SIG-M5 (cell line): ENCODE data around the gene THADA.
A peak's percentile ranks its signal among the peaks of the same experiment; 100 is the strongest.

Experiments
- DNase-seq: peaks from one replicate; lab custom pipeline; 2025; lab: John Stamatoyannopoulos, UW

Gene THADA

GRCh38 chr2:43438858-43439655 is 156.8 kb downstream of the THADA start:
- DNase-seq, result no peak

DNA sequence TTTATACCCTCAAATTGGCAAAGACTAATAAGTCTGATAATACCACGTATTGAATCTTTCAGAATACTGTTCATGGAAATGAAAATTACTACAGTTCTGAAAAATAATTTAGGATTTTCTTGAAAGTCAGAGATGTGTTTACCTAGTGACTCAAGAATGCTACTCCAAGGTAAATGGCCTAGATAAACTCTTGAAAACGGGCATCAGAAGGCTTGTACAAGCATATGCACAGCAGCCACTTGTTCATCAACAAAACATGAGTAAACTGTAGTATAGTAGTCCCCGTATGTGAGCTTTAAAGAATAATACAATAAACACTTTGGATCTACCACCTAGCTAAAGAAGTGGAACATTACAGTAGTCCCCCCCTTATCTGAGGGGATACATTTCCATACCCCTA is 157.5 kb downstream of the THADA start:
- no peak for DNase-seq

DNA sequence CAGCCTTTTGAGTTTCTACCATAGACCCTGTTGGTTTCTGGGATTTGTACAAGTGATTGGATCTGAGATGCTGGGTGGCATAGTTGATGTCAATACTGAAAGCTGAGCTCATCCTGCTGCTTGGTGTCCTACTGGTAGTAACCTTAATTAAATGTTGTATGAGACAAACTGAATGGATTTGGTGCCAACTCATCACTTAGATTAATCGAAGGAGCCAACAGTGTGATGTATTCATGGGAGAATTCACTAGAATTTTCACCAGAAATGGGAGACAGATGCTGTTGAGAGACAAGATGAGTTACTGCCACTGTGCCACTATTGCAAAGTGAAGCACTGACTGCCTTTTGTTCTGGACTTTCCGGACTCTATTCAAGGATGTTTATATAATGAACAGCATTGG is 158.5 kb downstream of the THADA start:
- no peak for DNase-seq

GRCh38 chr2:43436431-43436830 is 159.4 kb downstream of the THADA start:
- no peak for DNase-seq

DNA sequence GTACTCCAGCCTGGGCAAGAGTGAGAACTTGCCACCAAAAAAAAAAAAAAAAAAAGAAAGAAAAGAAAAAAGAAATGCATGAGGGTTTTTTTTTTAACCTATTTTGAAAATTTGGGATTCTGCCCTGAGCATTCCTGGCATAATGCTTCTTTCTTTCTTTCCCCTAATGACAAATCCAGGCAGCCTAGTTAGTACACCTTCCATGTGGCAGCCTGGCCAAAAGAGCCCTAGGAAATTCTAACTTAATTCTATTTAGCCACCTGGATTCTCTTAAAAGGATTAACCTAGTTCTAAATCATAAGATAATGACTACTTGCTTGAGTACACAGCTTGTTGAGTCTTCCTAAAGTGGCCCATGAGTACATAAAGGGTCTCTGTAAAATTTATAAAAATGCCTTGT is 160.1 kb downstream of the THADA start:
- no peak for DNase-seq

- no peak for DNase-seq
Observed at GRCh38 chr2:43430489-43430888, 165.3 kb downstream of the THADA start.

GRCh38 chr2:43429369-43429768 is 166.5 kb downstream of the THADA start:
- no peak for DNase-seq

- DNase-seq, result no peak
Observed at GRCh38 chr2:43427032-43427424, 168.8 kb downstream of the THADA start.

- DNase-seq, result peak; percentile 95
Observed at GRCh38 chr2:43426305-43427031, 169.4 kb downstream of the THADA start.

- DNase-seq, result no peak
Observed at GRCh38 chr2:43425659-43426058, 170.2 kb downstream of the THADA start.

GRCh38 chr2:43424262-43425207 is 171.3 kb downstream of the THADA start:
- no peak for DNase-seq

DNA sequence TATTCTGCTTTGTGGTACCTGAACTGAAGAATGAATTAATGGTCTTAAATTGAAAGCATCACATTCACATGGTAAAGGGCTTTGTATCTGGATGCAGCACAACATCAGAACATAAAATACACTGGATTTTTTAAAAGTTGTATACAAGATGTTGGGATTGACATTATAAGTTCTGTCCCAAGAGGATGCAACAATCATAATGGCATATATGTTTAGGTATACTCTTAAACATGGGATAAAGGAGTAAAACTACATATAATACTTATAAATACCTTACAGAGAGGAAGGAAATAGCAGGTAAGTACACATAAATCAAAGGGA is 171.9 kb downstream of the THADA start:
- DNase-seq, result no peak

DNA sequence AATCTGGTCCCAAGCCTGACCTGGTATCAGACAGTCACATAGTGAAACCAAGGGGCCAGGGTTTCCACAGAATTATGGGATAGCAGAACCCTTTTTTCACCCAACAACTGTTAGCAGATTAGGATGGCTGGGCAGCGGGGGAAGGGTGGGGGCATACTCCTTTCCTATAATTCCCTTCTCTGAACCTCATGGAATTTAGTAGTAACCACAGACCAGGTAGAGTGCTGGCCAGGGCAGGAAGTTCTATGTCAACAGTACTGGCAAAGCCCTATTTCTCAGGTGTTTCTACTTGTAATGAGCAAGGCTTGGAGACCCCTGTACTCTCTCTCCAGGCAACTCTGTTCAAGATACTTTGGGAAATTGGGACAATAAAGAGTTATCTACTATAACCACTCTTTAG is 174.6 kb downstream of the THADA start:
- no peak for DNase-seq

- no peak for DNase-seq
Observed at GRCh38 chr2:43420389-43420801, 175.4 kb downstream of the THADA start.

DNA sequence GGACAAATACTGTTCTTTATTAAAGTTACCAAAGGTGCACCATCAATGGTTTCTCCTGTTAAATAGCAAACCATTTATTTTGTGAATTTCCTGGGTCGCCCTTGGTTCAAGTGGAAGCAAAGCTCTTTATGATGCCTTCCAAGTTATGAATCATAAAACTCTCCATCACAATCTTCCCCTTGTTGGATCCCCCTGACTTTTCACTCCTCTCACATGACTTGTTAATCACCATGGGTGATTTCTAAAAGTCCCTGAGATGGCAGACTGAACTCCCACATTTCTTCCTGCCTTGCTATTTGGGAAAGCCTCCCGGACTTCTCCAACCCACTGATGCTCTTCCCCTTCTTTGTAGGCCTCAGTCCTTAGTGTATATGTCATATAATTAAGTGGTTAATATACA is 176.0 kb downstream of the THADA start:
- no peak for DNase-seq

DNA sequence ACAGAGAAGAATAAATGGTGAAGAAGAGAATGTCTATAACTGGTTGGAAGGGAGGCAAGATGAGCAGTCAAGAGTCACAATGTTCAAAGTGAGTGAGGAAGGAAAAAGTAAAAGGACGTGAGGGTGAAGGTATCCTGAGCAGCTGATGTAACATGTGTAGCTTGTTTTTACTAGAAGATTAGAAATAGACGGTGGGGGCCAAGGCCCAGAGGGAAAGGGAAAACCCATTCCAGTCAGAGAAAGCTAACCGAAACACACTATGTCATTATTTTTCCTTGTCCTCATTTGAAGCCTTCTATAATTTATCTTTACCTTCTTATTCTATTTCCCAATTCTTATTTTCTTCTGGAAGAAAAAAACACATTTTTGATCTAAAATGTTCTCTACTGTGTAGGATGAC is 176.6 kb downstream of the THADA start:
- no peak for DNase-seq

GRCh38 chr2:43418680-43419079 is 177.2 kb downstream of the THADA start:
- peak; percentile 6 for DNase-seq

GRCh38 chr2:43417300-43417699 is 178.5 kb downstream of the THADA start:
- no peak for DNase-seq

DNA sequence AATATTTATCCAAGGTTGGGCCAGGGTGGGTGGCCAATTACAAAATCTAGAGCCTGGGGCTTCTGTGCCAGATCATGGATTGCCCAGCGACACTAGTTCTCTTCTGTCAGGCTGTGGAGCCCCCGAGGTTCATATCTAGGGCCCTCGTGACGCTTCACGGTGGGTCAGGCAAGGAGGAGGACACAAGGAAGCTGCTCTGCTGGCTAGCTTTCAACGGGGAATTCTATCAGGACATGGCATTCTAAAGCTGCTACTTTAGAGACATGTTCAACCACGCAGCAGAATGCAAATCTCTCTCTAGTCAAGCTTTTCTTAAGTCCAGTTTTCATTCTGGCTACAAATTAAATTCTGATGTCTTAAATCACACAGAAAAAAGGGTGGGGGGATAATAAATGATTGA is 180.2 kb downstream of the THADA start:
- no peak for DNase-seq

DNA sequence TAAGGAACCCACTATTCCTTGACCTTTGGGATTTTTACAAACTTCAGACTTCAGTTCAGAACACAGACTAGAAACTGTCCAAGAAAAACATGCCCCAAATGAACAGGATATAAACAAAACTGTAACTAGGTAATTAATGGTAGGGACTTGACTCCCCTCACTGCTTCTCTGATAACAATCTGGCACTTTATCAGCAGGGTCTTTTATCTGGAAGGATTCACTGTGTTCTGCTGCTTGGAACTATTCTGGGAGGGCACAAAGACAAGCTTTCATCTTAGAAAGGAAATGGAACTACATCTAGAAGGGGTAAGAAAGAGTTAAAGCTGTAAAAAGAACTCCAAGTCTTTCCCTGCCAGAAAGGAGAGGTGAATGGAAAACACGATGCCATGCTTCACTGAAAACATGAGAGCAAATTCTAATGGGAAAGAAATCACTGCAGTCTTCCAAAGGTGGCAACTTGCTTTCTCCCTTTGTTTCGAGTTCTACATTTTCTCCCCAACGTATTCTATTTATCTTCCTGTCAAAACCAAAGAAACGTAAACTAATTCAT is 181.2 kb downstream of the THADA start:
- no peak for DNase-seq

DNA sequence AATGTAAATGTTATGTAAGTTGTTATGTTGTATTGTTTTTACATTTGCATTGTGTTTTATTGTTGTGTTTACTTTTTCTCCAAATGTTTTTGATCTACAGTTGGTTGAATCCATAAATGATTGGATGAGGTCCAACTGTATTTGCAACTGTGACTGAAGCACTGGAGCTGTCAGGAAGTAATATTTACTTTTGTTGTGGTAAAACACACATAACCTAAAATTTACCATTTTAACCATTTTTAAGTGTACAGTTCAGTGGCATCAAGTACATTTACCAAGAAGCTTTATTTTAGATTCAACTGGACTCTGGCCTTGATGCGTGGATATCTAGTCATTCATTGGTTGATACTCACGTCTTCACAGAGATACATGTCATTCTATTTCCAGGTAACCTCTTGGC is 181.8 kb downstream of the THADA start:
- no peak for DNase-seq

DNA sequence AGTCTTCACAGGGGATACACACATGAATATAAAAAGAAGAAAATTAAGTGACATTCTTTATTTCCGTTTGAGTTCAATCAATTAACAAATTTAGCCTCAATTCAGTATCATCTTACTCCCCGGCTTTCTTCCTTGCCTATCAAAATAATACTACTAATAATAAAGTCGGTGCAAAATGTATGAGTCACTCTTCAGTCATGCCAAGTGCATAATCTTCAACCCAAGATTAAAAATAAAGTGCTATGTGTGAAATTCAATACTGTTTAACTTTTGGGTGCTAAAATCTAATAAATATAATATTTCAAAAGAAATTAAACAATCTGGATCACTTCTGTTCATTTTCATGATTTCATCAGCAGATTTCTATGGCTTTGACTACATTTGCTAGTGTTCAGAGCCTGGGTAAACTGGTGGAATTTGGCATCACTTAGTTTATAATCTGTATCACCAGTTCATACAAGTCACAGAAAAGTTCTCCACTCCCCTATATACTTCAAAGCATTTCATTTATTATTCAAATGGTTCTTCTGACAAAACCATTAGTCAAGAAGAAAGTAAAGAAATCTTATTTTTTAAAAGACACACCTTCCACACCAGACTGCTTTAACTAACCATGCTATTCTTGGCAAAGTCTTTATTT is 183.6 kb downstream of the THADA start:
- DNase-seq, result no peak
